Smooth muscle cell (in vitro differentiated cells): ENCODE results near the gene PEX1. TPM values are rescaled to one million over a fixed set of nuclear protein-coding genes. Genes with fewer than 3 reads are reported as not detected.
"Not testable (repeated sequence)": the region's sequence is repeated elsewhere in the genome, so short reads cannot be mapped to it uniquely, and the experiment has no call there.

Source experiments
- DNase-seq: peaks from one replicate; lab custom pipeline; 2025; ENCODE audit not compliant: unreplicated experiment; lab: John Stamatoyannopoulos, UW
- H2AFZ ChIP-seq: fragments of 200-600 bp; sonication (generic); 2 replicates; pipeline ENCODE4 v1.6.0; 2016; ENCODE audit warnings: antibody characterized with exemption, low read depth, mild to moderate bottlenecking
- H3F3A ChIP-seq: fragments of 200-600 bp; sonication (generic); 2 replicates; pipeline ENCODE4 v1.6.0; 2017; ENCODE audit warnings: antibody characterized with exemption, low read depth
- H3K27ac ChIP-seq: fragments of 200-600 bp; sonication (generic); 2 replicates; pipeline ENCODE4 v1.5.1; 2016; ENCODE audit warnings: low read depth, mild to moderate bottlenecking
- H3K27me3 ChIP-seq: fragments of 200-600 bp; sonication (generic); 2 replicates; pipeline ENCODE4 v1.6.1; 2016; ENCODE audit warnings: low read depth, mild to moderate bottlenecking
- H3K36me3 ChIP-seq: fragments of 200-600 bp; sonication (generic); 2 replicates; pipeline ENCODE4 v1.5.1; 2016; ENCODE audit warnings: low read depth
- H3K4me1 ChIP-seq: fragments of 200-600 bp; sonication (generic); 2 replicates; pipeline ENCODE4 v1.5.1; 2016; ENCODE audit warnings: low read depth
- H3K4me2 ChIP-seq: fragments of 200-600 bp; sonication (generic); 2 replicates; pipeline ENCODE4 v1.6.0; 2016; ENCODE audit warnings: mild to moderate bottlenecking
- H3K4me3 ChIP-seq: fragments of 200-600 bp; sonication (generic); 2 replicates; pipeline ENCODE4 v1.5.1; 2016; ENCODE audit warnings: mild to moderate bottlenecking
- H3K79me2 ChIP-seq: fragments of 200-600 bp; sonication (generic); 2 replicates; pipeline ENCODE4 v1.6.0; 2016; ENCODE audit warnings: low read depth, mild to moderate bottlenecking
- H3K9ac ChIP-seq: fragments of 200-600 bp; sonication (generic); 2 replicates; pipeline ENCODE4 v1.6.0; 2016; ENCODE audit warnings: low read depth
- H3K9me3 ChIP-seq: fragments of 200-600 bp; sonication (generic); replicated peaks from 2 replicates; pipeline ENCODE4 v1.5.1; 2016; ENCODE audit warnings: low read depth
- H4K20me1 ChIP-seq: fragments of 200-600 bp; sonication (generic); 2 replicates; pipeline ENCODE4 v1.6.0; 2016; ENCODE audit warnings: low read depth
- WGBS: methylation state at CpG from one replicate; pipeline ENCODE4 v1.1.7; 2016; ENCODE audit warnings: low lambda C conversion rate; 5-methylcytosine and 5-hydroxymethylcytosine counted together
- polyA plus RNA-seq: library from polyadenylated mRNA; unstranded; fragments of >200 nt; fragmentation: Nextera tagmentation; extraction: Ambion mirVana; gene quantifications from 2 replicates; pipeline ENCODE4 v1.2.1, GENCODE V29; 2016
- total RNA-seq: library from RNA; depleted of rRNA; stranded (reverse); fragments of >200 nt; gene quantifications from 2 replicates; pipeline ENCODE4 v1.2.3, GENCODE V29; 2014
- TF ChIP-seq, protein P1 (sequence below): fragments of 200-600 bp; sonication (generic); IDR thresholded peaks from 2 replicates; pipeline ENCODE4 v1.5.1; 2017; ENCODE audit warnings: borderline replicate concordance, mild to moderate bottlenecking, antibody characterized with exemption; ENCODE audit not compliant: insufficient read depth, poor library complexity, severe bottlenecking

The PEX1 gene
- total and polyA plus RNA-seq, 2 experiments from 2014 or later: 4.4 to 10.8 TPM

DNA sequence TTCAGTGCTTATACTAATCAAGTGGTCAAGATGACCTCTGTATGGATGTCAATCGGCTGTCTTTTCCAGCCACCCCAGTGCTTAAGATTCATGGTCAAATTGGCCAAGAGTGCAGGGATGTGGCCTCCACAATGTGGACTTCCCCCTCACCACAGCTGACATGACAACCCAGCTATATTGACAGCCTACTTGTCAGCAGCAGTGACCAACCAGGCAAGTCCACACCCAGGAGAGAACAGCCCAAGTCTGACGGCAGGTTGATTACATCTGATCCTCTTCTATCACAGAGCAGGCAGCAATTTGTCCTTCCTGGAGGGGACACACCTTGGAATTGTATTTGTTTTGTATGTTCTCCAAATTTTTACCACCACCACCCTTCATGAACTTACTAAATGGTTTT lies 42.3 kb downstream of the PEX1 start:
- TF ChIP-seq, protein P1, sequence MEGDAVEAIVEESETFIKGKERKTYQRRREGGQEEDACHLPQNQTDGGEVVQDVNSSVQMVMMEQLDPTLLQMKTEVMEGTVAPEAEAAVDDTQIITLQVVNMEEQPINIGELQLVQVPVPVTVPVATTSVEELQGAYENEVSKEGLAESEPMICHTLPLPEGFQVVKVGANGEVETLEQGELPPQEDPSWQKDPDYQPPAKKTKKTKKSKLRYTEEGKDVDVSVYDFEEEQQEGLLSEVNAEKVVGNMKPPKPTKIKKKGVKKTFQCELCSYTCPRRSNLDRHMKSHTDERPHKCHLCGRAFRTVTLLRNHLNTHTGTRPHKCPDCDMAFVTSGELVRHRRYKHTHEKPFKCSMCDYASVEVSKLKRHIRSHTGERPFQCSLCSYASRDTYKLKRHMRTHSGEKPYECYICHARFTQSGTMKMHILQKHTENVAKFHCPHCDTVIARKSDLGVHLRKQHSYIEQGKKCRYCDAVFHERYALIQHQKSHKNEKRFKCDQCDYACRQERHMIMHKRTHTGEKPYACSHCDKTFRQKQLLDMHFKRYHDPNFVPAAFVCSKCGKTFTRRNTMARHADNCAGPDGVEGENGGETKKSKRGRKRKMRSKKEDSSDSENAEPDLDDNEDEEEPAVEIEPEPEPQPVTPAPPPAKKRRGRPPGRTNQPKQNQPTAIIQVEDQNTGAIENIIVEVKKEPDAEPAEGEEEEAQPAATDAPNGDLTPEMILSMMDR: no peak
- Histone ChIP-seq H4K20me1 (no peaks in the 10 kb centered on the region), H3K79me2 (no peaks in the 10 kb centered on the region), H3K4me1 (no peaks in the 10 kb centered on the region), H2AFZ (no peak overlapping the region), H3K9me3 (no peaks in the 10 kb centered on the region), H3K36me3 (peaks cover 7% of the 10 kb centered on the region), H3K4me2 (no peak overlapping the region), H3K27me3 (no peaks in the 10 kb centered on the region), H3K9ac (no peak overlapping the region), H3F3A (no peaks in the 10 kb centered on the region), H3K27ac (no peak overlapping the region), H3K4me3 (no peak overlapping the region)
- DNase-seq: no peak
- 96% methylated on average over 2 of the region's 2 CpGs for WGBS

DNA sequence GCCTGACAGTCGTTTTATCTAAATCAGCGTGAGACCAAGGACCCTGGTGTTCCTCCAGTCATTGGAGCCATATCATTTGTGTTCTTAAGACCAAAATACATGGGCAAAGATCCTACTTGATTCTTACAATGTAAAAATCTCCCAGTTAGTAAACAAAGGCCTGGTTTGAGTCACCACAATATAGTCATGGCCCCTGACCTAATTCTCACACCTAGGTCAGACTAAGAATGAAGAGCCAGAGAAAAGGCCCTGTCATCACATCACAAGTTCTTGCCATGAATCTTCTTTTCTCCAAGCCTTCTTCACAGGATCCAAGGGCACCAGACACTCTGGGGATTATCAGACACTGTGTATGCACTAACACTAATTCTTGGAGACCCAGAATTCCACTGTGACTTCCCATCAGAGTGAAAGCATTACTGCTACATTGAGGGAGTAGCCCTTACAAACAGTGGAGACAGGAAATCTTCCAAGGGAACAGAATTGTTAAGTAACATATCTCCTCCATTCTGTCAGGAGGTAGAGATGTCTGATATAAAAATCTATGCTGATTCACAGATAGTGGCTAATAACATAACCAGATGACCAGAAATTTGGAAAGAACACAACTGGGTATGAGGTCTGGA lies 42.9 kb downstream of the PEX1 start:
- Histone ChIP-seq H3K36me3 (peaks cover 7% of the 10 kb centered on the region), H3K4me2 (no peak overlapping the region), H4K20me1 (no peaks in the 10 kb centered on the region), H3K27me3 (no peaks in the 10 kb centered on the region), H3K4me3 (no peak overlapping the region), H3K27ac (no peak overlapping the region), H3K9ac (no peak overlapping the region), H3F3A (no peaks in the 10 kb centered on the region), H3K79me2 (no peaks in the 10 kb centered on the region), H3K9me3 (no peaks in the 10 kb centered on the region), H3K4me1 (no peaks in the 10 kb centered on the region), H2AFZ (no peak overlapping the region)
- WGBS: 89% methylated on average over 2 of the region's 2 CpGs
- TF ChIP-seq, protein P1: no peak
- no peak for DNase-seq

DNA sequence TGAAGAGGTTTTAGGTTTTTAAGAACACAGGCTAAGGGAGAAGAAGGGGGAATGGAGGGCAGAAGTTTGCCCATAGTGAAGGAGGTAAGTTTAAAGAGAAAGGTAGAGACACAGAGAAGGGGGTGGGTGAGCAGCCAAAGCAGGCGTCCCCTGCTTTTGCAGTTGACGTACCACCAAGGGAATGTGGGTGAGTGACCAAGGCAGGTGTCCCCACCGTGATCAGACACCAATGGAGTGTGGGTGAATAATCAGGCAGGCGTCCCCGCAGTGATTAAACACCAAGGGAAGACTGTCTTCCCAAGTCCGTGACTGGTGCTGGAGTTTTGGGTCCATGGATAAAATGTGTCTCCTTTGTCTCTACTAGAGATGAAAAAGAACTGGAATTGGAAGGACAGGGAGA lies 44.1 kb downstream of the PEX1 start:
- H3K79me2 ChIP-seq, H2AFZ ChIP-seq, H3K9me3 ChIP-seq, H3K27ac ChIP-seq, H3F3A ChIP-seq, H3K9ac ChIP-seq, H3K27me3 ChIP-seq, H3K36me3 ChIP-seq, H4K20me1 ChIP-seq, DNase-seq, H3K4me3 ChIP-seq, H3K4me1 ChIP-seq, H3K4me2 ChIP-seq: not testable (repeated sequence)
- 97% methylated on average over 6 of the region's 6 CpGs for WGBS

DNA sequence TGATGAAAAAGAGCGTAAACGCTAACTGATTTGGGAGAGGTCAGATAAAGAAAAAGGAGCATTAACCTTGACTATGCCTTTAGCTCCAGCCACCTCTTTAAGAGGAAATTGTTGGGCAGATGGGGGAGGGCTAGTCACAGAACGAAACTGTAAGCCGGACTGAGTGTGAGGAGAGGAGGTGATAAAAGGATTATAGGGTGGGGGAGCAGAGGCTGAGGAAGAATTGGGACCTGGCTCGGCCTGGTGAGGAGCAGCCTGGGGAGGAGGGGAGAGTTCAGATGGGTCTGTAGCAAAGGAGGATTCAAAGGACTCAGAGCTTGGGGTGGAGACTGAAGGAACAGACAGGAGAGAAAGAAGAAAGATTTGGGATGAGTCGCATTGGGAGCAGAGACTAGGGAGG lies 44.7 kb downstream of the PEX1 start:
- H3K27me3 ChIP-seq, H3K79me2 ChIP-seq, H3K9ac ChIP-seq, H4K20me1 ChIP-seq, H2AFZ ChIP-seq, H3F3A ChIP-seq, DNase-seq, H3K4me1 ChIP-seq, H3K9me3 ChIP-seq, H3K4me3 ChIP-seq, H3K27ac ChIP-seq, H3K4me2 ChIP-seq, H3K36me3 ChIP-seq: not testable (repeated sequence)
- WGBS: 56% methylated on average over 6 of the region's 6 CpGs

DNA sequence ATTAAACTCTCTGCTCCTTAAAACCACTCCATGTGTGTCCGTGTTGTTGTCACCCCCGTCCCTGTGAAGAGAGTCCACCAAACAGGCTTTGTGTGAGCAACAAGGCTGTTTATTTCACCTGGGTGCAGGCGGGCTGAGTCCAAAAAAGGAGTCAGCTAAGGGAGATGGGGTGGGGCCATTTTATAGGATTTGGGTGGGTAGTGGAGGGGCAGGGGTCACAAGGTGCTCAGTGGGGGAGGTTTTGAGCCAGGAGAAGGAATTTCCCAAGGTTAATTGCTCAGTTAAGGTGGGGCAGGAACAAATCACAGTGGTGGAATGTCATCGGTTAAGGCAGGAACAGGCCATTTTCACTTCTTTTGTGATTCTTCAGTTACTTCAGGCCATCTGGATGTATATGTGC lies 49.2 kb downstream of the PEX1 start:
- H2AFZ ChIP-seq, H3K36me3 ChIP-seq, H3K4me2 ChIP-seq, H3K27ac ChIP-seq, H3K9ac ChIP-seq, H3K4me3 ChIP-seq, H4K20me1 ChIP-seq, H3F3A ChIP-seq, H3K79me2 ChIP-seq, DNase-seq, H3K4me1 ChIP-seq, H3K9me3 ChIP-seq, H3K27me3 ChIP-seq: not testable (repeated sequence)
- 83% methylated on average over 4 of the region's 4 CpGs for WGBS
